Activated CD8-positive, alpha-beta T cell treated with anti-CD3 and anti-CD28 coated beads for 36 hours (primary cell): ENCODE results near the gene BET1L. TPM values are rescaled to one million over a fixed set of nuclear protein-coding genes. Genes with fewer than 3 reads are reported as not detected.
A peak's percentile ranks its signal among the peaks of the same experiment; 100 is the strongest.

ENCODE experiments used
- ATAC-seq: fragments of 200-7000 bp; cut with Tn5 transposase; one replicate; pipeline ENCODE4 v1.10.0; 2021; ENCODE audit warnings: mild to moderate bottlenecking, moderate library complexity
- CTCF ChIA-PET: fragments of 350-600 bp; sonication (Branson Sonifier 250); formaldehyde crosslinking; loops from one replicate; lab custom pipeline; 2021; ENCODE audit warnings: antibody characterized with exemption; lab: Charles Lee
- POLR2A ChIA-PET: fragments of 350-600 bp; sonication (Branson Sonifier 250); formaldehyde crosslinking; loops from one replicate; lab custom pipeline; 2021; ENCODE audit warnings: antibody characterized with exemption; lab: Charles Lee
- DNase-seq: peaks from one replicate; pipeline ENCODE4 v3.0.0-alpha.2; 2020
- H3K27ac Mint-ChIP-seq: one replicate; pipeline ENCODE4 v1.8.0; 2021; ENCODE audit warnings: mild to moderate bottlenecking, mixed read lengths
- H3K27me3 Mint-ChIP-seq: one replicate; pipeline ENCODE4 v1.8.0; 2021; ENCODE audit warnings: mixed read lengths
- H3K36me3 Mint-ChIP-seq: one replicate; pipeline ENCODE4 v1.8.0; 2021; ENCODE audit warnings: low read depth, mixed read lengths
- H3K4me1 Mint-ChIP-seq: one replicate; pipeline ENCODE4 v1.8.0; 2021; ENCODE audit warnings: low read depth, mixed read lengths
- H3K4me3 Mint-ChIP-seq: one replicate; pipeline ENCODE4 v1.8.0; 2021; ENCODE audit warnings: mild to moderate bottlenecking, moderate library complexity, mixed read lengths
- H3K9me3 Mint-ChIP-seq: one replicate; pipeline ENCODE4 v1.8.0; 2021; ENCODE audit warnings: mixed read lengths
- CTCF ChIP-seq: fragments of 200-600 bp; IDR thresholded peaks from one replicate; pipeline ENCODE4 v1.8.0; 2022; ENCODE audit warnings: antibody characterized with exemption, mild to moderate bottlenecking
- intact Hi-C: fragments of 100-400 bp; cut with micrococcal nuclease; formaldehyde crosslinking; loops from one replicate; pipeline ENCODE4 v1.10.0; 2022
- total RNA-seq, 2 experiments: library from RNA; stranded (reverse); gene quantifications; one replicate each; pipeline ENCODE4 v1.2.3, GENCODE V29; 2021

The BET1L gene
- total RNA-seq, 2 experiments from 2014 or later, result 58.4 to 68.9 TPM

DNA sequence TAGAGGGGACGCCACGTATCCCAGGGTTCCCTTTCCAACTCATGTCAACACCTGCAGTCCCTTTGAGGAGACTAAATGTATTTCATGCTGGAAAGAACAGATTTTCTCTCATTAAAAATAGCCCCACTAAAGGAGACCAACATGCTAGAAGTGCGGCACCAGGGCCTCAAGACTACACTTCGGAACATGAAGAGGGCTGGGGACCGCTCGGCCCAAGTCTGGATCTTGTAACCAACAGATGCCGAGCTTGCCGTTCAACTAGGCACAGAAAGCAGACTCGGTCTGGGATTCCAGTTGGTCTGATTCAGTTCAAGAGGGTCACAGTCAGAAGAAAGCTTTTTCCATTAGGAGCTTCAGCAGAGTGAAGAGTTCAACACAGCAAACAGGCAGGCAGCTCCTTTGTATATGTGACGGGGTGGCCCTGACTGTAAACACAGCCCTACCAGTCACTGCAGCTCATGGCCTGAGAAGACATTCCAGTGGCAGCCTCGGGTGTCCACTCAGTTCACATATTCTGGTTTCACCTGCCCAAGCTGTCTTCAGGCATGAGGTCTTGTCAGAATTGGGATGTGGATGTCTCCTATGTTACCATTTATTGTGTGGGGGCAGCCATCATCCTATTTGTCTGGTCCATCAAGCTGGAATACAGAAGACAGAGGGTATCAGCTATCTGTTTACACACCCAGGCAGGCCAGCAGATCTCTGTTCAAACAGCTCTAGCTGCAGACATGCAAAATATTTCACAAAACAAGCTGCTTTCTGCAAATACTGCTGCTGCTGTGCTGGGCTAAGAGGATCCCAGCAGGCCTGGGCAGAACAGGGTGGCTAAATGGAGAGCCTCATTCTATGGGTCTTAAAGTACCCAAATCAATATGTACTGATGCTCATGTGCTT, 9.1 kb upstream of the BET1L start:
- Mint-ChIP-seq H3K9me3 (no peaks in the 10 kb centered on the region), H3K4me3 (no peak overlapping the region), H3K4me1 (peaks cover 11% of the 10 kb centered on the region), H3K27ac (peak overlapping the region; percentile 55), H3K27me3 (no peaks in the 10 kb centered on the region), H3K36me3 (peaks cover 38% of the 10 kb centered on the region)
- intact Hi-C loops, result no loop called here
- no peak for TF ChIP-seq CTCF
- ChIA-PET POLR2A (interaction anchor here (0.6 to 4.2 kb wide), 9 partner anchors 9 to 88 kb away, joined by 3 to 15 read pairs (median 3); partner anchors contain the start of genes BET1L, RIC8A and SIRT3), CTCF (interaction anchor here (0.9 to 1.5 kb wide), 5 partner anchors 12 to 303 kb away, joined by 3 to 6 read pairs (median 4); no protein-coding TSS in a partner anchor)
- ATAC-seq (no peak), DNase-seq (no peak)

GRCh38 chr11:215581-216037, 8.4 kb upstream of the BET1L start:
- Mint-ChIP-seq H3K36me3 (peaks cover 43% of the 10 kb centered on the region), H3K27me3 (no peaks in the 10 kb centered on the region), H3K27ac (peak overlapping the region; percentile 55), H3K4me1 (peaks cover 18% of the 10 kb centered on the region), H3K4me3 (no peak overlapping the region), H3K9me3 (no peaks in the 10 kb centered on the region)
- CTCF ChIA-PET, result interaction anchor here (0.9 to 1.2 kb wide), 3 partner anchors 13 to 303 kb away, joined by 3 to 4 read pairs (median 3); no protein-coding TSS in a partner anchor
- no peak for TF ChIP-seq CTCF
- DNase-seq (no peak), ATAC-seq (no peak)
- POLR2A ChIA-PET, result interaction anchor here (0.7 to 4.2 kb wide), 7 partner anchors 8 to 74 kb away, joined by 3 to 15 read pairs (median 3); partner anchors contain the start of genes BET1L, RIC8A and SIRT3
- intact Hi-C loops, result no loop called here

- CTCF ChIA-PET, result no interaction called here
- POLR2A ChIA-PET, result interaction anchor here (0.6 to 1.9 kb wide), 4 partner anchors 8 to 31 kb away, joined by 3 to 9 read pairs (median 5); no protein-coding TSS in a partner anchor
- Mint-ChIP-seq H3K27ac (no peak overlapping the region), H3K4me1 (peaks cover 30% of the 10 kb centered on the region), H3K9me3 (no peaks in the 10 kb centered on the region), H3K4me3 (no peak overlapping the region), H3K27me3 (no peaks in the 10 kb centered on the region), H3K36me3 (peaks cover 53% of the 10 kb centered on the region)
- TF ChIP-seq CTCF, result no peak
- ATAC-seq, result no peak
- intact Hi-C loops, result no loop called here
- no peak for DNase-seq
Measured at GRCh38 chr11:214083-214482, 6.9 kb upstream of the BET1L start.

GRCh38 chr11:213111-213510, 5.9 kb upstream of the BET1L start:
- Mint-ChIP-seq H3K9me3 (no peaks in the 10 kb centered on the region), H3K4me3 (no peak overlapping the region), H3K36me3 (peaks cover 57% of the 10 kb centered on the region), H3K27me3 (no peaks in the 10 kb centered on the region), H3K4me1 (peaks cover 30% of the 10 kb centered on the region), H3K27ac (peak overlapping the region; percentile 72)
- intact Hi-C loops, result no loop called here
- ChIA-PET CTCF (interaction anchor here (0.6 kb wide), 1 partner anchor 37 kb away, joined by 3 read pairs; no protein-coding TSS in a partner anchor), POLR2A (interaction anchor here (0.9 to 2.4 kb wide), 5 partner anchors 9 to 23 kb away, joined by 3 to 13 read pairs (median 7); partner anchors contain the start of genes PSMD13 and SIRT3)
- DNase-seq, result no peak
- no peak for TF ChIP-seq CTCF
- no peak for ATAC-seq
